ENCODE measurements around the gene DHX9.

Gene DHX9

GRCh38 chr1:182794676-182795201 lies 44.4 kb upstream of the DHX9 start:
- H3K27ac ChIP-seq (replicated peaks), result peak overlapping the region; percentile 65
- no peaks in the 10 kb centered on the region for H3K27me3 ChIP-seq (ENCODE audit: insufficient read depth, poor library complexity, severe bottlenecking)
- H3K4me3 ChIP-seq (replicated peaks; ENCODE audit: insufficient read depth, low read length), result no peak overlapping the region
- TF ChIP-seq, protein P1, sequence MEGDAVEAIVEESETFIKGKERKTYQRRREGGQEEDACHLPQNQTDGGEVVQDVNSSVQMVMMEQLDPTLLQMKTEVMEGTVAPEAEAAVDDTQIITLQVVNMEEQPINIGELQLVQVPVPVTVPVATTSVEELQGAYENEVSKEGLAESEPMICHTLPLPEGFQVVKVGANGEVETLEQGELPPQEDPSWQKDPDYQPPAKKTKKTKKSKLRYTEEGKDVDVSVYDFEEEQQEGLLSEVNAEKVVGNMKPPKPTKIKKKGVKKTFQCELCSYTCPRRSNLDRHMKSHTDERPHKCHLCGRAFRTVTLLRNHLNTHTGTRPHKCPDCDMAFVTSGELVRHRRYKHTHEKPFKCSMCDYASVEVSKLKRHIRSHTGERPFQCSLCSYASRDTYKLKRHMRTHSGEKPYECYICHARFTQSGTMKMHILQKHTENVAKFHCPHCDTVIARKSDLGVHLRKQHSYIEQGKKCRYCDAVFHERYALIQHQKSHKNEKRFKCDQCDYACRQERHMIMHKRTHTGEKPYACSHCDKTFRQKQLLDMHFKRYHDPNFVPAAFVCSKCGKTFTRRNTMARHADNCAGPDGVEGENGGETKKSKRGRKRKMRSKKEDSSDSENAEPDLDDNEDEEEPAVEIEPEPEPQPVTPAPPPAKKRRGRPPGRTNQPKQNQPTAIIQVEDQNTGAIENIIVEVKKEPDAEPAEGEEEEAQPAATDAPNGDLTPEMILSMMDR (IDR thresholded peaks at IDR 0.05; ENCODE audit: insufficient read depth, low read length), result no peak
- TF ChIP-seq POLR2AphosphoS5 (IDR thresholded peaks at IDR 0.05; ENCODE audit: low read depth), result no peak
- TF ChIP-seq GABPA (IDR thresholded peaks at IDR 0.05; ENCODE audit: low read depth), result no peak
- no peak for TF ChIP-seq SPI1 (IDR thresholded peaks at IDR 0.05; ENCODE audit: borderline replicate concordance, low read depth)
- TF ChIP-seq, protein P2, sequence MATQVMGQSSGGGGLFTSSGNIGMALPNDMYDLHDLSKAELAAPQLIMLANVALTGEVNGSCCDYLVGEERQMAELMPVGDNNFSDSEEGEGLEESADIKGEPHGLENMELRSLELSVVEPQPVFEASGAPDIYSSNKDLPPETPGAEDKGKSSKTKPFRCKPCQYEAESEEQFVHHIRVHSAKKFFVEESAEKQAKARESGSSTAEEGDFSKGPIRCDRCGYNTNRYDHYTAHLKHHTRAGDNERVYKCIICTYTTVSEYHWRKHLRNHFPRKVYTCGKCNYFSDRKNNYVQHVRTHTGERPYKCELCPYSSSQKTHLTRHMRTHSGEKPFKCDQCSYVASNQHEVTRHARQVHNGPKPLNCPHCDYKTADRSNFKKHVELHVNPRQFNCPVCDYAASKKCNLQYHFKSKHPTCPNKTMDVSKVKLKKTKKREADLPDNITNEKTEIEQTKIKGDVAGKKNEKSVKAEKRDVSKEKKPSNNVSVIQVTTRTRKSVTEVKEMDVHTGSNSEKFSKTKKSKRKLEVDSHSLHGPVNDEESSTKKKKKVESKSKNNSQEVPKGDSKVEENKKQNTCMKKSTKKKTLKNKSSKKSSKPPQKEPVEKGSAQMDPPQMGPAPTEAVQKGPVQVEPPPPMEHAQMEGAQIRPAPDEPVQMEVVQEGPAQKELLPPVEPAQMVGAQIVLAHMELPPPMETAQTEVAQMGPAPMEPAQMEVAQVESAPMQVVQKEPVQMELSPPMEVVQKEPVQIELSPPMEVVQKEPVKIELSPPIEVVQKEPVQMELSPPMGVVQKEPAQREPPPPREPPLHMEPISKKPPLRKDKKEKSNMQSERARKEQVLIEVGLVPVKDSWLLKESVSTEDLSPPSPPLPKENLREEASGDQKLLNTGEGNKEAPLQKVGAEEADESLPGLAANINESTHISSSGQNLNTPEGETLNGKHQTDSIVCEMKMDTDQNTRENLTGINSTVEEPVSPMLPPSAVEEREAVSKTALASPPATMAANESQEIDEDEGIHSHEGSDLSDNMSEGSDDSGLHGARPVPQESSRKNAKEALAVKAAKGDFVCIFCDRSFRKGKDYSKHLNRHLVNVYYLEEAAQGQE (IDR thresholded peaks at IDR 0.05; ENCODE audit: insufficient replicate concordance, low read depth), result no peak
- DNase-seq (ENCODE audit: low read depth in 1 of 2, low spot score in 1 of 2), result peak; percentile 18 to 58

GRCh38 chr1:182795563-182796228 lies 43.5 kb upstream of the DHX9 start:
- TF ChIP-seq, protein P1 (IDR thresholded peaks at IDR 0.05; ENCODE audit: insufficient read depth, low read length), result no peak
- TF ChIP-seq, protein P2 (IDR thresholded peaks at IDR 0.05; ENCODE audit: insufficient replicate concordance, low read depth), result no peak
- peak; percentile 27; the same call in 1 of the 2 replicates for TF ChIP-seq SPI1 (IDR thresholded peaks at IDR 0.05; ENCODE audit: borderline replicate concordance, low read depth)
- TF ChIP-seq POLR2AphosphoS5 (IDR thresholded peaks at IDR 0.05; ENCODE audit: low read depth), result peak; percentile 44; the same call in 1 of the 2 replicates
- peak; percentile 43; the same call in 1 of the 2 replicates for TF ChIP-seq GABPA (IDR thresholded peaks at IDR 0.05; ENCODE audit: low read depth)
- Histone ChIP-seq H3K27ac (replicated peaks) (peak overlapping the region; percentile 65), H3K27me3 (ENCODE audit: insufficient read depth, poor library complexity, severe bottlenecking) (no peaks in the 10 kb centered on the region), H3K4me3 (replicated peaks; ENCODE audit: insufficient read depth, low read length) (no peak overlapping the region)
- DNase-seq (ENCODE audit: low read depth in 1 of 2, low spot score in 1 of 2), result peak; percentile 69 to 91

DNA sequence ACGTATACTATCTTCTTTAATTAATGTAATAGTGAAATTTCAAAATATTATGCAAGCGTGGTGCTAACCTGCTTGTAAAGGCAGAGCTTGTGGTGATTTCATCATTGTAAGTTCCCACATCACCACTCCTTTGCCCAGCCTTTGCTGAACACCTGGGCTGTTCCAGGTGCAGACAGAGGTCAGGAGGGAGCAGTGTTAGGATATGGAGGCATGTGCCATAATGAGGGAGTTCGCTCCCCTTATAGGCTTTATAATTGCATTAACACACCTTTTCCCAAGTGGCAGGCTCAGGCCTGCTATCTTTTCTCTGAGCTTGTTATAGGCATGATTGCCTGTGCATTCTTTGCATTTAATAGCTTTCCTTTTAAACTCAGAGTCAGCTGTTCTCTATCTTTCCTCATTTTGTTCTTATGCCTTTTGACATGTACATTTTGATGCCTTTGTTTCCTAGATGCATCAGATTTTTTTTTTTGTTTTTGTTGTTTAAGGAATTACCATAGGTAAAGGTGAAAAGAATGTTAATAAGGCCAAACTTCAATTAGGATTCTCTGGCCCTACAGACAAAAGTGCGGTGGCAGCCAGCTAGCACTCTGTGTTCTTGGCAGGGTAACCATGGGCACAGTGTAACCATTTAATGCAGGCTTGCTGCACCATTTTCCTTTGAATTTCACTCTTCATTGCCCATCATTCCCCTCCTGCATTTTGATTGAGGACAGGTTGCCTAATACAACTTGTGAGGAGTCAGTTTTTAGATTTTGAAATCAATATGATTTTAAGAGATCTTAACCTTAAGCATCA lies 36.9 kb upstream of the DHX9 start:
- no peak overlapping the region for H3K4me3 ChIP-seq (replicated peaks; ENCODE audit: insufficient read depth, low read length)
- no peak overlapping the region for H3K27ac ChIP-seq (replicated peaks)
- TF ChIP-seq POLR2AphosphoS5 (IDR thresholded peaks at IDR 0.05; ENCODE audit: low read depth) (no peak), SPI1 (IDR thresholded peaks at IDR 0.05; ENCODE audit: borderline replicate concordance, low read depth) (no peak), GABPA (IDR thresholded peaks at IDR 0.05; ENCODE audit: low read depth) (no peak)
- TF ChIP-seq, protein P1 (IDR thresholded peaks at IDR 0.05; ENCODE audit: insufficient read depth, low read length), result no peak
- TF ChIP-seq, protein P2 (IDR thresholded peaks at IDR 0.05; ENCODE audit: insufficient replicate concordance, low read depth), result no peak
- no peaks in the 10 kb centered on the region for H3K27me3 ChIP-seq (ENCODE audit: insufficient read depth, poor library complexity, severe bottlenecking)
- DNase-seq (ENCODE audit: low read depth in 1 of 2, low spot score in 1 of 2), result no peak

Measured in HL-60 (cell line).